HEK293 (cell line): ENCODE results near the gene SLC40A1.

Experiments used
- CTCF ChIA-PET: fragments of 350-600 bp; formaldehyde crosslinking; extraction: SDS; loops from one replicate; lab custom pipeline; 2021; ENCODE audit warnings: antibody characterized with exemption; lab: Yijun Ruan, JAX
- POLR2A ChIA-PET: fragments of 300-600 bp; formaldehyde crosslinking; extraction: SDS; loops from one replicate; lab custom pipeline; 2020; ENCODE audit warnings: antibody characterized with exemption, inconsistent platforms; lab: Yijun Ruan, JAX
- H3K27ac ChIP-seq: fragments of 200-500 bp; sonication (Bioruptor generic); 2 replicates; pipeline ENCODE4 v1.5.1; 2014; ENCODE audit warnings: low read depth, low read length, control low read depth, inconsistent platforms; ENCODE audit errors: extremely low read depth
- H3K36me3 ChIP-seq, 2 experiments: fragments of 200-500 bp in 1 of 2; sonication (Bioruptor generic) in 1 of 2; 1 replicate in 1 of 2; 2 replicates in 1 of 2; pipeline ENCODE4 v1.5.1; 2014 to 2017; ENCODE audit warnings: inconsistent platforms in 2 of 2, low read length in 2 of 2; ENCODE audit not compliant: control insufficient read depth in 2 of 2, insufficient read depth in 1 of 2
- H3K4me1 ChIP-seq: fragments of 200-500 bp; sonication (Bioruptor generic); 2 replicates; pipeline ENCODE4 v1.5.1; 2014; ENCODE audit warnings: mild to moderate bottlenecking, low read length, inconsistent platforms; ENCODE audit not compliant: control insufficient read depth, insufficient read depth
- H3K4me3 ChIP-seq: 2 replicates; pipeline ENCODE4 v1.5.1; 2011; ENCODE audit warnings: low read depth, mild to moderate bottlenecking, control low read depth, low read length, moderate library complexity
- H3K9me3 ChIP-seq: fragments of 200-500 bp; sonication (Bioruptor generic); 2 replicates; pipeline ENCODE4 v1.5.1; 2014; ENCODE audit warnings: low read depth, low read length, inconsistent platforms; ENCODE audit not compliant: control insufficient read depth, insufficient read depth
- GLI4 ChIP-seq: fragments of 450-650 bp; formaldehyde crosslinking; IDR thresholded peaks from 2 replicates; pipeline ENCODE4 v1.5.1; 2016; ENCODE audit warnings: missing biosample characterization, missing genetic modification characterization
- HOXC10 ChIP-seq: sonication (generic); formaldehyde crosslinking; IDR thresholded peaks from 2 replicates; pipeline ENCODE4 v1.8.1; 2023; ENCODE audit warnings: mild to moderate bottlenecking, missing genetic modification reagents
- KLF9 ChIP-seq: fragments of 450-650 bp; formaldehyde crosslinking; IDR thresholded peaks from 2 replicates; pipeline ENCODE4 v1.5.1; 2016; ENCODE audit warnings: missing biosample characterization, missing genetic modification characterization, low read depth
- SP3 ChIP-seq: fragments of 450-650 bp; formaldehyde crosslinking; IDR thresholded peaks from 2 replicates; pipeline ENCODE4 v1.5.1; 2016; ENCODE audit warnings: missing biosample characterization, missing genetic modification characterization
- TCF7L2 ChIP-seq: IDR thresholded peaks from 2 replicates; pipeline ENCODE4 v1.6.1; 2011; ENCODE audit warnings: low read depth, mild to moderate bottlenecking, inconsistent platforms, low read length, moderate library complexity, borderline replicate concordance
- ZBTB1 ChIP-seq: fragments of 450-650 bp; formaldehyde crosslinking; IDR thresholded peaks from 2 replicates; pipeline ENCODE4 v1.5.1; 2016; ENCODE audit warnings: missing biosample characterization, missing genetic modification characterization
- ZBTB20 ChIP-seq: fragments of 450-650 bp; formaldehyde crosslinking; IDR thresholded peaks from 2 replicates; pipeline ENCODE4 v1.5.1; 2016; ENCODE audit warnings: missing biosample characterization, missing genetic modification characterization
- ZFP3 ChIP-seq: fragments of 450-650 bp; formaldehyde crosslinking; IDR thresholded peaks from 2 replicates; pipeline ENCODE4 v1.5.1; 2016; ENCODE audit warnings: low read depth, missing biosample characterization, missing genetic modification characterization
- ZNF138 ChIP-seq: fragments of 450-650 bp; formaldehyde crosslinking; IDR thresholded peaks from 2 replicates; pipeline ENCODE4 v1.5.1; 2016; ENCODE audit warnings: missing biosample characterization, missing genetic modification characterization, borderline replicate concordance
- ZNF223 ChIP-seq: fragments of 450-650 bp; formaldehyde crosslinking; IDR thresholded peaks from 2 replicates; pipeline ENCODE4 v1.5.1; 2016; ENCODE audit warnings: missing biosample characterization, missing genetic modification characterization
- ZNF23 ChIP-seq: fragments of 450-650 bp; formaldehyde crosslinking; IDR thresholded peaks from 2 replicates; pipeline ENCODE4 v1.5.1; 2016; ENCODE audit warnings: missing biosample characterization, missing genetic modification characterization, borderline replicate concordance
- ZNF311 ChIP-seq: fragments of 450-650 bp; formaldehyde crosslinking; IDR thresholded peaks from 2 replicates; pipeline ENCODE4 v1.5.1; 2017; ENCODE audit warnings: missing biosample characterization, missing genetic modification characterization, borderline replicate concordance
- ZNF423 ChIP-seq: fragments of 450-650 bp; formaldehyde crosslinking; IDR thresholded peaks from 2 replicates; pipeline ENCODE4 v1.5.1; 2016; ENCODE audit warnings: missing biosample characterization, missing genetic modification characterization
- ZNF501 ChIP-seq: fragments of 450-650 bp; formaldehyde crosslinking; IDR thresholded peaks from 2 replicates; pipeline ENCODE4 v1.5.1; 2016; ENCODE audit warnings: missing biosample characterization, missing genetic modification characterization
- ZNF654 ChIP-seq: fragments of 450-650 bp; formaldehyde crosslinking; IDR thresholded peaks from 2 replicates; pipeline ENCODE4 v1.5.1; 2016; ENCODE audit warnings: low read depth, missing biosample characterization, missing genetic modification characterization
- TF ChIP-seq, protein P1 (sequence below): fragments of 450-650 bp; formaldehyde crosslinking; IDR thresholded peaks from 2 replicates; pipeline ENCODE4 v1.5.1; 2016; ENCODE audit warnings: missing biosample characterization, missing genetic modification characterization
- TF ChIP-seq, protein P2 (sequence below): fragments of 450-650 bp; formaldehyde crosslinking; IDR thresholded peaks from 2 replicates; pipeline ENCODE4; 2016; ENCODE audit warnings: missing biosample characterization, missing genetic modification characterization
- TF ChIP-seq, protein P3 (sequence below): fragments of 450-650 bp; IDR thresholded peaks from 2 replicates; pipeline ENCODE4 v1.5.1; 2018; ENCODE audit warnings: missing biosample characterization, mild to moderate bottlenecking, missing genetic modification characterization

SLC40A1 gene

DNA sequence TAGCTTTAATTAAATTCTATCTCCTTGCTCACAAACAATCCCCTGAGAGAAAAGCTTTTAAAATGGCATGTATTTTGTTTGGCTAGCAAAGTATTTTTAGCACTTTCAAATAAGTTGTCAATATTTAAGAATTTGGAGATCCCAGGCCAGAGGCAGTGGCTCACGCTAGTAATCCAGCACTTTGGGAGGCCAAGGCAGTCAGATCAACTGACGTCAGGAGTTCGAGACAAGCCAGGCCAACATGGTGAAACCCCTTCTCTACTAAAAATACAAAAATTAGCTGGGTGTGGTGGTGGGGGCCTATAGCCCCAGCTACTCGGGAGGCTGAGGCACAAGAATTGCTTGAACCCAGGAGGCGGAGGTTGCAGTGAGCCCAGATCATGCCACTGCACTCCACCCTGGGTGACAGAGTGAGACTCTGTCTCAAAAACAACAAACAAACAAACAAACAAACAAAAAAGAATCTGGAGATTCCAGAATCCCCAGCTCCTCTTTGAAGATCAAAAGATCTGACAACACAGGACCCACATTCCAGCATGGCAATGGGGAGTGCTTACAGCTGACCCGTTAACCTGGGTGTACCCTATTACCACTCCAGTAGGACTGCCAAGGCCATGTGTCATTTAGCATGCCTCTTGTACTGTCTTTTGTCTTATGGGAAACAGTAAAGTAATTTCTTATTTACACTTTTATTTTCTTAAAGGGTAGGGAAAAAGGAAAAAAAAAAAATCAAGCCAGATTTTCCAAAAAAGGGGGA, 21.9 kb downstream of the SLC40A1 start:
- Histone ChIP-seq H3K9me3 (no peaks in the 10 kb centered on the region), H3K27ac (no peak overlapping the region), H3K4me1 (peaks cover 6% of the 10 kb centered on the region; the same call in 1 of the 2 replicates), H3K36me3 (peaks cover 6 to 11% of the 10 kb centered on the region in 2 experiments; a peak in 2 of 3 replicates), H3K4me3 (no peak overlapping the region)
- ChIA-PET CTCF (interaction anchor here (0.6 kb wide), 2 partner anchors 47 to 137 kb away, joined by 3 to 4 read pairs; no protein-coding TSS in a partner anchor), POLR2A (no interaction called here)
- no peak for TF ChIP-seq ZNF654 (tag by site-specific recombination)
- TF ChIP-seq HOXC10 (CRISPR knock-in tag), result no peak
- TF ChIP-seq TCF7L2, result no peak
- TF ChIP-seq, protein P1, sequence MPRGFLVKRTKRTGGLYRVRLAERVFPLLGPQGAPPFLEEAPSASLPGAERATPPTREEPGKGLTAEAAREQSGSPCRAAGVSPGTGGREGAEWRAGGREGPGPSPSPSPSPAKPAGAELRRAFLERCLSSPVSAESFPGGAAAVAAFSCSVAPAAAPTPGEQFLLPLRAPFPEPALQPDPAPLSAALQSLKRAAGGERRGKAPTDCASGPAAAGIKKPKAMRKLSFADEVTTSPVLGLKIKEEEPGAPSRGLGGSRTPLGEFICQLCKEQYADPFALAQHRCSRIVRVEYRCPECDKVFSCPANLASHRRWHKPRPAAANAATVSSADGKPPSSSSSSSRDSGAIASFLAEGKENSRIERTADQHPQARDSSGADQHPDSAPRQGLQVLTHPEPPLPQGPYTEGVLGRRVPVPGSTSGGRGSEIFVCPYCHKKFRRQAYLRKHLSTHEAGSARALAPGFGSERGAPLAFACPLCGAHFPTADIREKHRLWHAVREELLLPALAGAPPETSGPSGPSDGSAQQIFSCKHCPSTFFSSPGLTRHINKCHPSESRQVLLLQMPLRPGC, result no peak
- TF ChIP-seq ZNF501, result no peak
- no peak for TF ChIP-seq SP3
- TF ChIP-seq, protein P2, sequence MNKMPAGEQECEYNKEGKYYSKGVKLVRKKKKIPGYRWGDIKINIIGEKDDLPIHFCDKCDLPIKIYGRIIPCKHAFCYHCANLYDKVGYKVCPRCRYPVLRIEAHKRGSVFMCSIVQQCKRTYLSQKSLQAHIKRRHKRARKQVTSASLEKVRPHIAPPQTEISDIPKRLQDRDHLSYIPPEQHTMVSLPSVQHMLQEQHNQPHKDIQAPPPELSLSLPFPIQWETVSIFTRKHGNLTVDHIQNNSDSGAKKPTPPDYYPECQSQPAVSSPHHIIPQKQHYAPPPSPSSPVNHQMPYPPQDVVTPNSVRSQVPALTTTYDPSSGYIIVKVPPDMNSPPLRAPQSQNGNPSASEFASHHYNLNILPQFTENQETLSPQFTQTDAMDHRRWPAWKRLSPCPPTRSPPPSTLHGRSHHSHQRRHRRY (tag by site-specific recombination), result no peak
- TF ChIP-seq ZBTB1 (tag by site-specific recombination), result no peak
- no peak for TF ChIP-seq ZNF138 (tag by site-specific recombination)
- TF ChIP-seq ZNF23, result no peak

DNA sequence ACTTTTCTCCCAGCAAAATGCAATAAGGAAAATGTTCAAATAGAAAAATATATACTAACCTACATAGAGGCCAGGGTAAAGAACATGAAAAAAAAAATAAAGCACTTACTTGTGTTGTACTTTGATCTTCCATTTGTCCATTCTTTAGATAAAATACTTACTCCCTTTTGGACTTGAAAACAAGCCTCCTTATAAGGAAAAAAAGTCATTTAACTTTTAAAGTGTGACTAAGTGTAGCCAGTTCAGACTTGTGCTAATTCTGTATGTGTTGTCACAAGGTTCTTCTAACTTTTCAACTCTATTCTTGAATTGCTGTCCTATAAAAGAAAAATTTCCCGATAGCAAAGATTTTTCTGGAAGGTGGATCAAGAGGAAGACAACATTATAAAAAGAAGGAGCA, 23.2 kb downstream of the SLC40A1 start:
- CTCF ChIA-PET, result interaction anchor here (0.6 kb wide), 1 partner anchor 1035 kb away, joined by 4 read pairs; no protein-coding TSS in a partner anchor
- H3K4me1 ChIP-seq, result peaks cover 6% of the 10 kb centered on the region; the same call in 1 of the 2 replicates
- H3K9me3 ChIP-seq, result no peaks in the 10 kb centered on the region
- H3K36me3 ChIP-seq, result peaks cover 0 to 8% of the 10 kb centered on the region in 2 experiments; a peak in 1 of 3 replicates
- TF ChIP-seq GLI4, result no peak
- no peak for TF ChIP-seq ZBTB20 (tag by site-specific recombination)
- TF ChIP-seq KLF9 (tag by site-specific recombination), result no peak
- TF ChIP-seq ZNF423 (tag by site-specific recombination), result no peak
- TF ChIP-seq, protein P3, sequence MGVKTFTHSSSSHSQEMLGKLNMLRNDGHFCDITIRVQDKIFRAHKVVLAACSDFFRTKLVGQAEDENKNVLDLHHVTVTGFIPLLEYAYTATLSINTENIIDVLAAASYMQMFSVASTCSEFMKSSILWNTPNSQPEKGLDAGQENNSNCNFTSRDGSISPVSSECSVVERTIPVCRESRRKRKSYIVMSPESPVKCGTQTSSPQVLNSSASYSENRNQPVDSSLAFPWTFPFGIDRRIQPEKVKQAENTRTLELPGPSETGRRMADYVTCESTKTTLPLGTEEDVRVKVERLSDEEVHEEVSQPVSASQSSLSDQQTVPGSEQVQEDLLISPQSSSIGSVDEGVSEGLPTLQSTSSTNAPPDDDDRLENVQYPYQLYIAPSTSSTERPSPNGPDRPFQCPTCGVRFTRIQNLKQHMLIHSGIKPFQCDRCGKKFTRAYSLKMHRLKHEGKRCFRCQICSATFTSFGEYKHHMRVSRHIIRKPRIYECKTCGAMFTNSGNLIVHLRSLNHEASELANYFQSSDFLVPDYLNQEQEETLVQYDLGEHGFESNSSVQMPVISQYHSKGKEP (tag by site-specific recombination), result no peak
- TF ChIP-seq ZNF311 (tag by site-specific recombination), result no peak
- TF ChIP-seq ZNF223 (tag by site-specific recombination), result no peak
- no peak for TF ChIP-seq ZFP3 (tag by site-specific recombination)
- TF ChIP-seq TCF7L2, result no peak
- H3K4me3 ChIP-seq, result no peak overlapping the region
- H3K27ac ChIP-seq, result no peak overlapping the region
- POLR2A ChIA-PET, result no interaction called here
